H1 (cell line): ENCODE measurements around the gene ZFAND3. TPM values are rescaled to one million over a fixed set of nuclear protein-coding genes. Genes with fewer than 3 reads are reported as not detected.

Source experiments
- JUN ChIP-seq: IDR thresholded peaks from 2 replicates; pipeline ENCODE4 v1.6.1; 2011; ENCODE audit warnings: low read depth, mild to moderate bottlenecking, improper control_type of control experiment, low read length
- RNF2 ChIP-seq: fragments of 200-900, 300-1000 bp; sonication (generic); IDR thresholded peaks from 2 replicates; pipeline ENCODE4 v1.7.1; 2016; ENCODE audit warnings: borderline replicate concordance, low read depth, mild to moderate bottlenecking, antibody characterized with exemption, low read length; ENCODE audit not compliant: poor library complexity, severe bottlenecking; ENCODE audit errors: missing control alignments
- SP4 ChIP-seq: IDR thresholded peaks from 2 replicates; pipeline ENCODE4 v1.6.1; 2012; ENCODE audit warnings: low read length, inconsistent platforms
- SUZ12 ChIP-seq: fragments of 200-600 bp; sonication (generic); IDR thresholded peaks from 2 replicates; pipeline ENCODE4 v1.6.1; 2012; ENCODE audit warnings: mild to moderate bottlenecking, inconsistent platforms, low read length, moderate library complexity, mixed read lengths
- polyA plus RNA-seq, 7 experiments: library from polyadenylated mRNA; depleted of rRNA in 3 of 7; stranded (reverse) in 5 of 7; unstranded in 2 of 7; fragments of >200 nt in 5 of 7; fragments of 200-250 nt in 2 of 7; gene quantifications; 1 replicate in 5 of 7; 2 replicates in 1 of 7; 4 replicates in 1 of 7; pipeline versions ENCODE4 v1.2.1 to v1.2.3, GENCODE V29; 2011 to 2013; ENCODE audit warnings: missing spikeins in 2 of 7, mixed read lengths in 2 of 7
- total RNA-seq: library from RNA; stranded (reverse); fragmentation: NEBNext Ultra II Directional; extraction: Animal tissue kit (Norgen Biotek cat#: 25700); gene quantifications from 2 replicates; pipeline ENCODE4 v1.2.1, GENCODE V29; 2021

ZFAND3 gene
- total and polyA plus RNA-seq, 2 of the 8 experiments (the other 6 are each of a cell fraction or from before 2014, with no cell fraction given), result 13.0 to 51.3 TPM

DNA sequence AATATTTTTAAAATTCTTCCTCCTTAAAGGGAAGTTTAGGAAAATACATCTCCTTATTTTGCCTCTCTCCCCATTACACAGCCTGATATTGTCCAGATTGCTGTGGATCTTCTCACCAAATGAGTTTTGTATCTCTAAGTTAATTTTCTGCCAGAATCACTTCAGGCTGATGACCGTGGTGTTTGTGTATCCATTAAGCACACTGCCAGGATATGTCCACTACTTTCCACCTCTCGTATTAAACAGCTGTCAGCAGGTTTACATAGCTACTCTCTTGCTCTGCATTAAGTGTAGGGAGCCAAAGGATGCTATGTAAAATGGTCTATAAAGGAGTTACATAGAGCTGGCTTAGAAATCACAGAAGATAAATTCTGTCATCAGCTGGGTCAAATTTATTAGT is 201.1 kb downstream of the ZFAND3 start (continued):
- no peak for TF ChIP-seq RNF2
- no peak for TF ChIP-seq SUZ12
- TF ChIP-seq SP4, result no peak
- TF ChIP-seq JUN, result no peak
